Panc1 (cell line): ENCODE data around the gene TNFRSF11A. TPM values are rescaled to one million over a fixed set of nuclear protein-coding genes. Genes with fewer than 3 reads are reported as not detected.

ENCODE experiments used
- ATAC-seq: fragments of 200-7000 bp; cut with Tn5 transposase; 2 replicates; pipeline ENCODE4 v1.9.1; 2020; ENCODE audit warnings: mild to moderate bottlenecking, moderate library complexity
- BruUV-seq: library from RNA; stranded (reverse); fragments of 400-500 nt; replicated peaks from 2 replicates; lab custom pipeline; 2021; lab: Mats Ljungman, UMichigan
- CTCF ChIA-PET: fragments of 300-600 bp; sonication (Branson Sonifier 250); formaldehyde crosslinking; loops from one replicate; lab custom pipeline; 2022; ENCODE audit warnings: antibody characterized with exemption; lab: Charles Lee
- POLR2A ChIA-PET: fragments of 300-600 bp; sonication (Branson Sonifier 250); formaldehyde crosslinking; loops from one replicate; lab custom pipeline; 2022; ENCODE audit warnings: antibody characterized with exemption; lab: Charles Lee
- DNase-seq: peaks from one replicate; pipeline ENCODE4 v3.0.0-alpha.2; 2010; ENCODE audit warnings: low read depth, low spot score
- H3K27ac ChIP-seq: 2 replicates; pipeline ENCODE4 v1.5.1; 2011; ENCODE audit warnings: mild to moderate bottlenecking, low read length, inconsistent platforms
- H3K27me3 ChIP-seq: fragments of 200-500 bp; sonication (Bioruptor generic); 2 replicates; pipeline ENCODE4 v1.6.0; 2014; ENCODE audit warnings: low read length, inconsistent platforms; ENCODE audit not compliant: control insufficient read depth, insufficient read depth
- H3K36me3 ChIP-seq: fragments of 200-500 bp; sonication (Bioruptor generic); 2 replicates; pipeline ENCODE4 v1.5.1; 2014; ENCODE audit warnings: inconsistent platforms, mild to moderate bottlenecking, low read length, moderate library complexity; ENCODE audit not compliant: control insufficient read depth, insufficient read depth
- H3K4me1 ChIP-seq: 2 replicates; pipeline ENCODE4 v1.5.1; 2011; ENCODE audit warnings: inconsistent platforms, mild to moderate bottlenecking, low read length, moderate library complexity; ENCODE audit not compliant: control insufficient read depth, insufficient read depth
- H3K4me3 ChIP-seq, 2 experiments: 2 replicates each; pipeline ENCODE4 v1.5.1; 2011 to 2012; ENCODE audit warnings: low read depth in 2 of 2, low read length in 2 of 2, mild to moderate bottlenecking in 2 of 2, inconsistent platforms in 1 of 2, moderate library complexity in 1 of 2
- H3K9me3 ChIP-seq: fragments of 200-500 bp; sonication (Bioruptor generic); 2 replicates; pipeline ENCODE4 v1.5.1; 2014; ENCODE audit warnings: low read depth, mild to moderate bottlenecking, inconsistent platforms, low read length, moderate library complexity; ENCODE audit not compliant: control insufficient read depth, insufficient read depth
- POLR2AphosphoS5 ChIP-seq: IDR thresholded peaks from 2 replicates; pipeline ENCODE4 v1.6.1; 2012; ENCODE audit warnings: mild to moderate bottlenecking, low read depth, low read length, moderate library complexity
- SIN3A ChIP-seq: IDR thresholded peaks from 2 replicates; pipeline ENCODE4 v1.6.1; 2012; ENCODE audit warnings: low read depth, mild to moderate bottlenecking, low read length, moderate library complexity, borderline replicate concordance; ENCODE audit not compliant: insufficient read depth
- TCF7L2 ChIP-seq: IDR thresholded peaks from 2 replicates; pipeline ENCODE4 v1.6.1; 2011; ENCODE audit warnings: mild to moderate bottlenecking, low read depth, low read length, inconsistent platforms
- in situ Hi-C: cut with HindIII; loops from 2 replicates; pipeline ENCODE4 v1.10.0; 2016; ENCODE audit warnings: low sequenced_read_pairs, low pct_unique_long_range_greater_than_20kb
- intact Hi-C: fragments of 100-400 bp; cut with micrococcal nuclease; formaldehyde crosslinking; loops from one replicate; pipeline ENCODE4 v1.10.0; 2022; ENCODE audit not compliant: unreplicated experiment
- total RNA-seq: library from RNA; stranded (reverse); gene quantifications from one replicate; pipeline ENCODE4 v1.2.1, GENCODE V29; 2021; ENCODE audit not compliant: unreplicated experiment
- TF ChIP-seq, protein P1 (sequence below): fragments of 450-650 bp; IDR thresholded peaks from 2 replicates; pipeline ENCODE4 v1.5.1; 2017; ENCODE audit warnings: mild to moderate bottlenecking
- TF ChIP-seq, protein P2 (sequence below), 2 experiments: IDR thresholded peaks; 2 replicates each; pipeline ENCODE4 v1.6.1; 2011 to 2012; ENCODE audit warnings: low read depth in 2 of 2, control low read depth in 1 of 2, low read length in 1 of 2, mild to moderate bottlenecking in 1 of 2, moderate library complexity in 1 of 2; ENCODE audit not compliant: insufficient read depth in 1 of 2

Gene TNFRSF11A
- total RNA-seq, 1 experiment from 2014 or later: 14.1 TPM

- no TSS peak for BruUV-seq
- H3K27ac ChIP-seq: peak overlapping the region; percentile 87
- POLR2A ChIA-PET: interaction anchor here (0.5 kb wide), 2 partner anchors 9 to 12 kb away, joined by 3 to 6 read pairs; no protein-coding TSS in a partner anchor
Measured at GRCh38 chr18:62328586-62329525, 3.7 kb downstream of the TNFRSF11A start.

DNA sequence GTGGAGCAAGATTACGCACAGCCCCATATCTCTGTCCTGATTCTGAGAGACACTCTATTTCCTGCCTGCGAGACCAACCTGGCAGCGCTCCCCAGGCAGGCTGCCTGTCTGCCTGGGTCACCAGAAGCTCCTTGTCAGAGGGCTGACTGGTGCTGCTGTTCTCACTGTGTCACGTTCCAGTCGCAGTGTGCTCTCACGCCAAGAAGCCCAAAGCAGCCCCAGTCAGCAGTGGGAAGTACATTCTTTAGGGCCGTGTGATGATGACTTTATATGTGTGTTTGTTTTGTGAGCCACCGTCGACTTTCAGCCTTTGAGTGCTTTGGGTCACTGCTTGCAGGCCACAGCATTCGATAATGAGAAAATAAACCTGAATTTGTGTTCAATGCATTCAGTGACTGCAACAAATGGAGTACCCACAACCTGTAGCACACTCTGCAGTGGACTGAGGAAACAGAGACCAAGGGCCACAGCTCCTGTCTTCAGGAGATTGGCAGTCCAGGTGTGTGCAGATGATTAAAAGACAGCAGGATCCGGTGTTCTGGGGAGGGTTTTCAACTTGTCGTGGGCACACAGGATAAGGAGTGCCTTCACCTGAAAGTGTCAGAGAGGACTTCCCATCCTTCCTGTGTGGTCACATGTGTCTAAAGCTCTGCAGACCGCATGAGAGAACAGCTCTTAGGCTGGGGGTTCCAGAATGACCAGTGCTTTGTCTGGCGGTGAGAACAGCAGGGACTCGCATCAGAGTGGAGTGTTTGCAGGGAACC, 4.8 kb downstream of the TNFRSF11A start:
- Histone ChIP-seq H3K27me3 (no peaks in the 10 kb centered on the region), H3K36me3 (no peaks in the 10 kb centered on the region), H3K27ac (peak overlapping the region; percentile 87), H3K4me1 (peaks cover 70% of the 10 kb centered on the region), H3K9me3 (no peaks in the 10 kb centered on the region), H3K4me3 (peak overlapping the region; percentile 5 to 21; a peak in 3 of 4 replicates)
- ATAC-seq (peak; percentile 61), DNase-seq (peak; percentile 82)
- TF ChIP-seq, protein P1, sequence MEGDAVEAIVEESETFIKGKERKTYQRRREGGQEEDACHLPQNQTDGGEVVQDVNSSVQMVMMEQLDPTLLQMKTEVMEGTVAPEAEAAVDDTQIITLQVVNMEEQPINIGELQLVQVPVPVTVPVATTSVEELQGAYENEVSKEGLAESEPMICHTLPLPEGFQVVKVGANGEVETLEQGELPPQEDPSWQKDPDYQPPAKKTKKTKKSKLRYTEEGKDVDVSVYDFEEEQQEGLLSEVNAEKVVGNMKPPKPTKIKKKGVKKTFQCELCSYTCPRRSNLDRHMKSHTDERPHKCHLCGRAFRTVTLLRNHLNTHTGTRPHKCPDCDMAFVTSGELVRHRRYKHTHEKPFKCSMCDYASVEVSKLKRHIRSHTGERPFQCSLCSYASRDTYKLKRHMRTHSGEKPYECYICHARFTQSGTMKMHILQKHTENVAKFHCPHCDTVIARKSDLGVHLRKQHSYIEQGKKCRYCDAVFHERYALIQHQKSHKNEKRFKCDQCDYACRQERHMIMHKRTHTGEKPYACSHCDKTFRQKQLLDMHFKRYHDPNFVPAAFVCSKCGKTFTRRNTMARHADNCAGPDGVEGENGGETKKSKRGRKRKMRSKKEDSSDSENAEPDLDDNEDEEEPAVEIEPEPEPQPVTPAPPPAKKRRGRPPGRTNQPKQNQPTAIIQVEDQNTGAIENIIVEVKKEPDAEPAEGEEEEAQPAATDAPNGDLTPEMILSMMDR: no peak
- TF ChIP-seq SIN3A: no peak
- TF ChIP-seq POLR2AphosphoS5: no peak
- TF ChIP-seq, protein P2, sequence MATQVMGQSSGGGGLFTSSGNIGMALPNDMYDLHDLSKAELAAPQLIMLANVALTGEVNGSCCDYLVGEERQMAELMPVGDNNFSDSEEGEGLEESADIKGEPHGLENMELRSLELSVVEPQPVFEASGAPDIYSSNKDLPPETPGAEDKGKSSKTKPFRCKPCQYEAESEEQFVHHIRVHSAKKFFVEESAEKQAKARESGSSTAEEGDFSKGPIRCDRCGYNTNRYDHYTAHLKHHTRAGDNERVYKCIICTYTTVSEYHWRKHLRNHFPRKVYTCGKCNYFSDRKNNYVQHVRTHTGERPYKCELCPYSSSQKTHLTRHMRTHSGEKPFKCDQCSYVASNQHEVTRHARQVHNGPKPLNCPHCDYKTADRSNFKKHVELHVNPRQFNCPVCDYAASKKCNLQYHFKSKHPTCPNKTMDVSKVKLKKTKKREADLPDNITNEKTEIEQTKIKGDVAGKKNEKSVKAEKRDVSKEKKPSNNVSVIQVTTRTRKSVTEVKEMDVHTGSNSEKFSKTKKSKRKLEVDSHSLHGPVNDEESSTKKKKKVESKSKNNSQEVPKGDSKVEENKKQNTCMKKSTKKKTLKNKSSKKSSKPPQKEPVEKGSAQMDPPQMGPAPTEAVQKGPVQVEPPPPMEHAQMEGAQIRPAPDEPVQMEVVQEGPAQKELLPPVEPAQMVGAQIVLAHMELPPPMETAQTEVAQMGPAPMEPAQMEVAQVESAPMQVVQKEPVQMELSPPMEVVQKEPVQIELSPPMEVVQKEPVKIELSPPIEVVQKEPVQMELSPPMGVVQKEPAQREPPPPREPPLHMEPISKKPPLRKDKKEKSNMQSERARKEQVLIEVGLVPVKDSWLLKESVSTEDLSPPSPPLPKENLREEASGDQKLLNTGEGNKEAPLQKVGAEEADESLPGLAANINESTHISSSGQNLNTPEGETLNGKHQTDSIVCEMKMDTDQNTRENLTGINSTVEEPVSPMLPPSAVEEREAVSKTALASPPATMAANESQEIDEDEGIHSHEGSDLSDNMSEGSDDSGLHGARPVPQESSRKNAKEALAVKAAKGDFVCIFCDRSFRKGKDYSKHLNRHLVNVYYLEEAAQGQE (IDR thresholded peaks at IDR 0.05; ENCODE audit: insufficient read depth in 1 of 2, low read depth in 2 of 2, low read length in 1 of 2): no peak
- no peak for TF ChIP-seq TCF7L2
- intact Hi-C loops (loop anchor here (10.0 kb wide), 1 partner anchor 195 kb away; the partner anchor contains the start of gene ZCCHC2), in situ Hi-C loops (no loop called here)
- POLR2A ChIA-PET: interaction anchor here (0.5 kb wide), 2 partner anchors 10 kb away, joined by 6 to 10 read pairs; no protein-coding TSS in a partner anchor
- CTCF ChIA-PET: no interaction called here
- BruUV-seq: no TSS peak

More at GRCh38 chr18:62328586-62329525, 3.7 kb downstream of the TNFRSF11A start:
- TF ChIP-seq, protein P2 (IDR thresholded peaks at IDR 0.05; ENCODE audit: insufficient read depth in 1 of 2, low read depth in 2 of 2, low read length in 1 of 2): no peak
- TF ChIP-seq, protein P1: no peak
- TF ChIP-seq SIN3A: no peak
- no peak for TF ChIP-seq TCF7L2
- no peak for TF ChIP-seq POLR2AphosphoS5
- DNase-seq (no peak), ATAC-seq (no peak)
- Histone ChIP-seq H3K4me3 (peak overlapping the region in 1 of 2 experiments; percentile 21; a peak in 2 of 4 replicates), H3K9me3 (no peaks in the 10 kb centered on the region), H3K36me3 (no peaks in the 10 kb centered on the region), H3K27me3 (no peaks in the 10 kb centered on the region), H3K4me1 (peaks cover 64% of the 10 kb centered on the region)
- in situ Hi-C loops (no loop called here), intact Hi-C loops (no loop called here)
- CTCF ChIA-PET: no interaction called here
